GM18526 (cell line): Measurements from ENCODE around the gene CARD19.

Experiments
- POLR2A ChIP-seq: IDR thresholded peaks from 3 replicates; pipeline ENCODE4 v1.6.1; 2011; ENCODE audit not compliant: insufficient read length; ENCODE audit errors: extremely low read depth

CARD19 gene

GRCh38 chr9:93091453-93092081 is 4.5 kb upstream of the CARD19 start:
- no peak for TF ChIP-seq POLR2A

GRCh38 chr9:93092251-93092991 is 3.6 kb upstream of the CARD19 start:
- TF ChIP-seq POLR2A, result no peak

GRCh38 chr9:93093127-93093876 is 2.7 kb upstream of the CARD19 start:
- peak; percentile 48 for TF ChIP-seq POLR2A

GRCh38 chr9:93093877-93094657 is 1.9 kb upstream of the CARD19 start:
- TF ChIP-seq POLR2A, result peak; percentile 3

- TF ChIP-seq POLR2A, result peak; percentile 41
These were observed 1.3 kb upstream of the CARD19 start for GRCh38 chr9:93094658-93095204.

- peak; percentile 71 for TF ChIP-seq POLR2A
These were observed 549 bp upstream of the CARD19 start for GRCh38 chr9:93095205-93096130.

- TF ChIP-seq POLR2A, result no peak
These were observed 880 bp downstream of the CARD19 start for GRCh38 chr9:93096811-93097382.

GRCh38 chr9:93097511-93098201 is 1.6 kb downstream of the CARD19 start:
- no peak for TF ChIP-seq POLR2A

- no peak for TF ChIP-seq POLR2A
These were observed 2.4 kb downstream of the CARD19 start for GRCh38 chr9:93098236-93098946.

- TF ChIP-seq POLR2A, result no peak
These were observed 3.7 kb downstream of the CARD19 start for GRCh38 chr9:93099551-93100275.

- TF ChIP-seq POLR2A, result no peak
These were observed 4.2 kb downstream of the CARD19 start for GRCh38 chr9:93100276-93100636.

GRCh38 chr9:93105620-93106019 is 9.6 kb downstream of the CARD19 start:
- no peak for TF ChIP-seq POLR2A
